GM21619 (cell line): Measurements from ENCODE around the gene MSANTD2.

Experiments used
- ATAC-seq: cut with Tn5 transposase; IDR thresholded peaks from one replicate; pipeline ENCODE4 v1.9.1; 2021; ENCODE audit not compliant: unreplicated experiment

Gene MSANTD2

DNA sequence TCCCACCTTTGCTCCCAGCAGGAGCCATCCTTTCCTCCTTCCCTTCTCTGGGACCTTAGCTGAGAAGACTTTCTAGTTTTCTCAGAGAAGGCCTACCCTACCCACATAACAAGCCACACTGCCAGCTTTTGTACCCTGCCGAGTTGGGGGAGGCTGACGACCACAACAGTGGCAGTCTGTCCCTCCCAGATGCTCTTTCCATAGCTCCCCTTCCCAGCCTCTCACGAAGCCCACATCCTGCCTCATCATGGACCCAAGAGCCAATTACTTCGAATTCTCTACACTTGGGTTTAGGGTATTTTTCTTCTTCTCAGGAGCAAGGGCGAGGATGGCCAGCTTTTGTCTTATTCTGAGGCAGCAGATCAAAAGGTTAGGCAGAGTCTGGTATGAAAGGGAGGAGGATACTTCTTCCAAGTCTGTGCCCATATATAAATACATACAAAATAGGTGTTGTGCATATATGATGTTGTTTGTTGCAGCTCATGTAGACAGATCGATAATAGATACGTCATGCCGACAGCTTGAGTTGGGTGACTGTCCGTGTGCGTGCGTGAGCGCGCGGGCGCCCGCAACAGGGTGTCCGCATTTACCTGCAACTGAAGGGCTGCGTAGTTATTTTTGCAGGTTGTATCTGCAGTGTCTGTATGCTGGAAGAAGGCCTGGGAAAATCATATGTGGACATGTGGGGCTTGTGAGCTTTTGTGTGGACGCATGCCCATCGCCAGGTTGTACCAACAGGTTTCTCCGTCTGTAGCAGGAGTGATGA, 61.3 kb downstream of the MSANTD2 start:
- no peak for ATAC-seq

DNA sequence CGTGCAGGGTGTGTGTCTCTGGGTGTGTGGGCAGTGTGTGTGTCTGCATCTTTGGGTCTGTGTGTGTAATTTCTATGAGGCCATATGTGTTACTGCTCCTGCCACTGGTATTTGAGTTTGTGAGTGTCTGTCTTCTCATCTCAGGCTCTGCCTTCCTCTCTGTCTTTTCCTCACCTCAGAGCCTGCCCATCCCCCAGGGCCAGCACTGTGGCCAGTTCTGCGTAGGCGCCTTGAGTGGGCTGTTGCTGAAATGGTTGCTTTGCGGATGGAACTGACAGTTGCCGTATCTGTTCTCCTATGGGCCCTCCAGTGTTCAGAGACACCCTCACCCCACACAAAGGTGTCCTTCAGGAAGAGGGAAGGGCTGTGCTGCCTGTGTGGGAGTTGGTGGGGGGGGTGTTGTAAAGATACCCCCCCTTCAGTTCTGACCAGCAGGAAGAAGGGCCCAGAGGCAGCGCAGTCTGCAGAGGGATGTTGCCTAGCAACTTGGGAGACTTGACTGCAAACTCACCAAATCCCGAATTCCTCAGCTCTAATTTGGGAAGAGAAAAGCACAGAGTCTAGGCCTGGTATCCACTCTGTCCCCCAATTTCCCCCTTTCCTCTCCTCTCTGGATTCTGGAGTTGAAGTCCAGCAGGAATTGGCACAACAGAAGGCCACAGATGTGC, 62.4 kb downstream of the MSANTD2 start:
- no peak for ATAC-seq

DNA sequence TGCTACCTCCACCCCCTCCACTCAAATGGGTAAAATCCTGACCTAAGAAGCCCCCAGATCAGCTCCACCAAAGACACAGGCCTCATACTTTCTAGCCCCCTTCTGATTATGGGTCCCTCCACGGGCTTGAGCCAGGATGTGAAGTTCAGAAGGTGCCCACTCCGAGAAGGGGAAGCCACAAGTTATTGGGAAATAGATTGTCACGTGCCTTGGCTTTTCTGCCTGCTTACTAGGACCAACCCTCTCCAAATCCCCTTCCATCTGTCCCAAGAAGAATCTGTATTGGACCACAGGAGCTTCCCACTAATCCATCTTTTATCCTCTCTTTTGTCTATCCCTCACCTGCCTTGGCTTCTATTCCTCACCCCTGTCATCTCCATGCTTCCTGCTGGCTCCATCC, 63.5 kb downstream of the MSANTD2 start:
- no peak for ATAC-seq

DNA sequence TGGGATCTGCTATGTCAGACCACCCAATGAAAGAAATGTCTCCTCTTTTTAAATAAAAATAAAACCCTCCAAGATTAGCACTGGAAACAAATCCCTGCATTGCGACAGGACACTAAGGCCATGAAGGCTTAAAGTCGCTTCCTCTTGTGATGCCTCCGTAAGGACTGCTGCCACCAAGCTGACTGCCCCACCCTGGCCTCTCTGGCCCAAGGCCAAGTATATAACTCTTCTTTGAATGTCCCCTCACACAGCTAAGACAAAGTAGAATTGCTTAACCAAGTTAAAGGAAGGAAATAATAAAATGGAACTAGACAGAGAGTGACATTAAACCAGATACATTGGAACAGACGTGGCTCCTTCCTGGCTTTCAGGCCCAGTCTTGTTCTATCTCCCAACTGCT, 68.0 kb downstream of the MSANTD2 start:
- ATAC-seq = no peak

DNA sequence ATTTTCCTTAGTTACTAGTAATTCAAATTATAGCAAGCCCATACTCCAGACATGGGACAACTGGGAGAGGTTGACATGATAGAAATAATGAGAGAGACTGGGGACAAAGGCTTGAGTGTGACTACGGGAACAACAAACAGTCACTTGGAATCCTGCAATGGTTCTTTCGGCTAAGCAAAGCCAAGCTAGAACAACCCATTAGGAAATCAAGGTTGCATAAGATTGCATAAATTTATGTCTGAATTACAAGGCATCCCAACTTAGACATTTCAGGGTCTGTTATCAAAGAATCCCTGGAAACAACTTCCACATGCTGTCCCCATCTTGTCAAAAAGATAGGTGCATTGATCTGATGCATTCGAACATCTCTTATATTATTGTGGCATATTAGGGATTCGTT, 70.6 kb downstream of the MSANTD2 start:
- ATAC-seq = no peak

DNA sequence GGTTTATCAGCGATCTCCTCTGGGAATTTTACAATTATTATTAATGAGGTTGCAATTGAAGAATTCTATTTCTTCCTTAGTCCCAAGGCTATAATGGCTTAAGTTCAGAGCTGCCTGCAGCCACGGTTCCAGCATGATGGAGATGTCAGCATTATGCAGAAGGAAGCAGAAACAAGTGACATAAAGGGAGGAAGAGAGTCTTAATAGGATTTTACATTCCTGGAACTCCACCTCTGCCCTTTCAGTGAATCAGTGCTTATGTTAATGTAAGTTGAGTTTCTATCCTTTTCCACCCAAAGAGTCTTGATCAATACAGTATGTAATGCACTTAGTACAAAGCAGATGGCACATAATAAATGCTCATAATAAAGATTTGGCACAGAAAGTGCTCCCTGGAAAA, 72.1 kb downstream of the MSANTD2 start:
- ATAC-seq = no peak

DNA sequence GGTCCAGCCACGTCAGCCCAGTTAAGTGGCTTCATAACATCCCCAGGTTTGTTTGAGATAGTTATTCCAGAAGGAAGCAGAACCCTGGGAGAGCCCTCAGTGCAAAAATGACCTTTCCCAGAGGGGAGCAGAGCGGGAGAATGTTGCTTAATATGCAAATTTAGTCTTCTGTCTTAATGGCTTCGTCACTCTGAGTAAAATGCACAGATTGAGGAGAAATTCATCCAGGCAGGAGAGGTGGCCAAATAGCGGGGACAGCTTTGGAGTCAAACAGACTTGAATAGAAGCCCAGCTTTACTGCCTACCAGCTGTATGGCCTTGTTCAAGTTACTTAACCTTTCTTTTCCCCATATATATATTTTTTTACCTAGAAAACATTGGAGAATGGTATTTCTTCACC, 72.7 kb downstream of the MSANTD2 start:
- ATAC-seq = no peak

DNA sequence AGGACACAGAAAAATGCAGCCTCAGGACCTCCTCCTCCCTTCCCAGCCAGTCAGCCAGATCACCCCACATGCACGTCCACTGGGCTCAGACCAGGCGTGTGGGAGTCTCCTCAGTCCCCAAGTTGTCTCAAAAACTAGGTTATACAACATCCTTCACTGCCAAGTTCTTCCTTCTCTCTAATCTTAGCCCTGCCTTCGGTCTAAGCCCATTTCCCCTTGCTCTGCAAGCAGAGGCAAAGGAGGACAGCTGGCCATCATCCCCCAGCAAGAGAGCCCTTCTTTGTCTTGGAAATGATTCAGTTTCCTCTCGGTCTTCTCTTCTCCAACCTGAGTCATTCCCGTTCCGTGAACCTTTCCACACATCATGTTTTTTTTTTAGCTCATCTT, 74.5 kb downstream of the MSANTD2 start:
- peak; percentile 9 for ATAC-seq

DNA sequence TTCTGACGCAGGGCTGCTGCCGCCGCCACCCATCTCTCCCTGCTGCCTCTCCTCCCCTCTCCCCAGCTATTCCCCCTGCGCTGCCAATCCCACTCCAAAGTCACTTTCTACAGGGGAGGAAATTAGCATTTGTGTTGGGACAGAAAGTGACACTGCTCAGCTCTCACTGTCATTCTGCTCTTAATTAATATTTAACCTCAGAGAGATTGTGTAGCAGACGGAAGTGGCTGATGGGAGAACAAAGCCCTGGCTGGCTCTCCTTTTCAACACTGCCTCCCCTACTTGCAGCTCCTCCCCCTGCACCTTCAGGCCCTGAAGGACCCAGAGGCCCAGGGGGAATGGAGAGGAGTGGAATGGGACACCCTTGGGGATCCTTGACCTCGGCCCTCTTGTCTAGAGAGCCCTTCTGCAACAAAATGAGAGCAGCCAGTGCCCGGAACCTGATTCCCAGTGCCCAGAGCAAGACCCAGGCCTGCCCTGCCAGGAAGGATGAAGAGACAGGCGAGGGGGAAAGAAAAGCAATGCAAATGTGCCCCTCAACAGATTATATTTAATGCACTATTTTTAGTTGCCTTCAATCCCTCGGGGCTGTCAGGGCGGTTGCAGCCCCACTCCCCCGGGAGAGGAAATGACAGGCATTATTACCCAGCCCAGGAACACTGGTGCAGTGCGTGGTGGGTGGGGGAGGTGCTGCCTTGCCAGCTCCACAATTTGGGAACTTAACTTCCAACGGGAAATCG, 75.1 kb downstream of the MSANTD2 start:
- ATAC-seq = peak; percentile 97

DNA sequence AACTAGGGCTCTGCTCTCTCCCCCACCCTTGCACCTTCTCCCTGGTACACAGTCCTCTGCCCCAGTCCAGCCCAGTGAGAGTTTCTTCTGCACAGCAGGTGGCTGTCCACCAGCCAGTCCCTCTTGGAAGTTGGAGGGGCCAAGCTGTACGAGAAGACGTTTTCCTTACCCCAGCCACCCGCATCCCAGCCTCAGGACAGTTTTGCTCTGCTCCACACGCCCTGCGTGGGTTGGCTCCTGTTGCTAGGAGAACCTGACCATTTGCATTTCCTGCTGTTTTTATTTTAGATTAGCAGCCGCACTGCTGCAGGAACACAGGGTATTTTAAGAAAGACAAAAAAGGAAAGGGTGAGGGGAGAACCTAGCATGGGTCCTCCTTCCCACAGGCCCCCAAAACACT, 78.0 kb downstream of the MSANTD2 start:
- no peak for ATAC-seq

DNA sequence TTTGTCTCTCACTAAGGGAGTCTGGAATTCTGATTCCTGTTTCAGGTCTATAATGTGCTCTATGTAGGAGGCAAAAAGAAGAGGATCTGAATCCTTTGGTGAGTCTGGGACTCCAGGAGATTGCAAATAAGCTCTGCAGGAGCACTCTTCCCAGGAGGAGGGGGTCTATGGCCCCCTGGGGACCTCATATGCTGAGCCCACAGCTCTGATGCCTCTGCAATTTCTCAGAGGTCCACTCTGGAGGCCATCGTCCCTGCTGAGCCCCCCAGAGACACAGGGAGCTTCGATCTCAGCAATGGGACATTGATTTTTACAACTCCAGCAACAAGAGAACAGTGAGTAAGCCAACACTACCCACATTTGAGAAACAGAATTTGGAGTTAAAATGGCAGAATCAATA, 80.7 kb downstream of the MSANTD2 start:
- no peak for ATAC-seq

DNA sequence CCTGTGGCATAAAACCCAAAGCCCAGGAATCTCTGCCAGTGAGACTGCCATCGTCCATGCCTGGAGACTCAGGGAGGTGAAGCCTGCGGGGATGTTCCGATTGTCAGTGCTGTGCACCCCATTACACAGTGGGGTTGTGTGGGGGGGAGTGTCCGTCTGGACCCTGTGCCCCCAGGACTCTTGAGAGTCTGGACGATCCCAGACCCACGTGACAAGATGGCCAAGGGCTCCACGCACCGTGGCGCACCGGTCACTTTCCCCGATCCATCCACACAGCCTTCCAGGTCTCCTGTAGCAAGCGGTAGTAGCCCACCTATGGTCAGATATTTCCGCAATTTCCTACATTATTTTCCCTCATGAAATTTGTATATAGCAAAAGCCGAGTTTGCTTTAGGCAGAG, 81.4 kb downstream of the MSANTD2 start:
- no peak for ATAC-seq

DNA sequence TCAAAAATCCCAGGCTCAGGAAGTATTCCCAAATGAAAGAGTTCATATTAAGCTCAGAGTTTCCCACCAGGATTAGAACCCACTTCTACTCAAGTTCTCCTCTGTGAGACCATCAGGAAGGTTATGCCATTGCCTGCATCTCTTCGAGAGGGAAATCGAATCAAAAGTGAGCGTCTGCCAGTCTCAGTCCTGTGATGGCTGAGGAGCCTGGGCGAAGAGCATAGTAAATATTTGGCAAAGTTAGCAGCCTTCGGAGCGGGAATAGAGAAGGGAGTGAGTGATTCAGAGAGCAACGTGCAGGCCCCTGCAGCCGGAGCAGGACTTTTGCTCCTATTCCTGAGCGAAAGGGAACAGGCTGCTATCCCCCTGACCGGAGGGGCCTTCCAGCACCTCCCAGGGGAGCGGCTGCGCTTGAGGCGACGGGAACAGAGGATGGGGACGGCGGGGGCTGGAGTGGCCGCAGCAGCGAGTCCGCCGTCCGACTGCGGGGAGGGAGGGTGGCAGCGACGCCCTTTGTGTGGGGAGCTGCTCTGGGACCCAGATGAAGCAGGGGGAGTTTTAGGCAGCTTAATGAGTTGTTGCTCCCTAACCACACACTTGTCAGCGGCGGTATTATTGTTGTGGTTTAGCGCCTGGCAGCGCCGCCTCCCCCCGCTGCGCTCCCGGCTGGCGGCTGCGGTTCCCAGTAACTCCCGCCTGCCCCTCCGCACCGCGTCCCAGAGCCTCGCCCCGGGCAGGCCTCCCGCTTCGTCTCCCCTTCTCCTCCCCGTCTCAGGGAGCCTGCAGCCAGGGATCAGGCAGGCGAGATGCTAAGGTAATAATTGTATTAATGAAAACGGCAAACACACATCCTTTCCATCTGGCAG, 82.2 kb downstream of the MSANTD2 start:
- peak; percentile 44 for ATAC-seq

DNA sequence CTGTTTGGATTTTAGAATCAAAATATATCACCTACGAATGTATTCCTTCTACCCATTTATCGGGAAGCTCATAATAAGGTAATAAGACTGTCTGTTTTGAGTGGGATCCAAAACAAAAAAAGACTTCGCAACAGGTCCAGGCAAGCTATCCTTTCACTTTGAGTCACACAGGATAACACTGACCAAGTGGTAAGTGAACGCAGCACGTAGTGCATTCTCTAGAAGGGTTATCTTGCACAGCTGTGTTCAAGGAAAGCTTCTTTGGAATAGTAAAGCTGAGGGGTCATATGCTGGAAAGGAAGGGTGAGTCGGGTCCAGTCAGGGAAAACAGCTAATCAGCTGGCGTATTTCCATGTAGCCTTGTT, 82.8 kb downstream of the MSANTD2 start:
- ATAC-seq = peak; percentile 57

DNA sequence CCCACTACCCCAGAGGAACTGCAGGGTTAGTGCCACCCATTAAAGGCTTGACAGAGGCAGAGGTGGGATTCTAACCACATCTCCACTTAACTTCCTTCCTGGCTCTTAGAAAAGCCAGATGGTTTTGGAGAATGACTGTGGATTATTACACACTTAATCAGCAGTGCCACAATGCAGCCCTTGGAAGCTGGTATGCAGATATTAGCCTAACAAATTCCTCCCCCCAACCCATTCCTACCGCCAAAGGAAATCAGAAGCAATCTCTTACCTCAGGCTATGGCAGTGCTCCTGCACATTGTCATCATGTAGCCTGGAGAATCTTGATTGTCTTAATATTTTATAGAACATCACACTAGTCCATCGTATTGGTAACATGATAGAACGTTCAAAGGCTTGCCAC, 83.6 kb downstream of the MSANTD2 start:
- no peak for ATAC-seq
